Fibroblast of mammary gland (primary cell): ENCODE results near the gene MEAK7.

Source experiments
- DNase-seq: peaks from one replicate; pipeline ENCODE4 v3.0.0-alpha.2; 2010; ENCODE audit warnings: low read depth
- H3K4me3 ChIP-seq: 2 replicates; pipeline ENCODE4 v1.5.1; 2011; ENCODE audit warnings: low read depth, mild to moderate bottlenecking, low read length, moderate library complexity; ENCODE audit not compliant: control insufficient read depth
- TF ChIP-seq, protein P1 (sequence below): conservative IDR thresholded peaks from 2 replicates; pipeline ENCODE4 v1.5.1; 2011; ENCODE audit warnings: low read depth, low read length, inconsistent platforms; ENCODE audit not compliant: control insufficient read depth, insufficient read depth

The MEAK7 gene

DNA sequence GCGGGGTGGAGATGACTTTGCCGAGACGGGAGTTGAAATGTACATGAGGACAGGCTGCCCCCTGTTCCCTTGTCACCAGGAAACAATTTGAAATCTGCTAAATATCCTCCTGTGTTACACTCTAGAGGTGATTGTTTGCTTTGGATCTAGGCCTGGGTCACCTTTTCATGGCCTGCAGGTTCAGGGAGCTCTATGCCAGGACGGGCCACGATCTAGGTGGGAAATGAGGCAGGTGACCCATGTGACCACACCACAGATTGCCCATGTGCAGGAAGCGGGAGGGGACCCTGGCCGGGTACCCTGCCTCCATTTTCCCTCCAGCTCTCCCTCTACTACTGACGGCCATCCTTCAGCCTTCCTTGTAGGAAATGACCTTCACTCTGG, 43.4 kb downstream of the MEAK7 start:
- no peak overlapping the region for H3K4me3 ChIP-seq
- TF ChIP-seq, protein P1, sequence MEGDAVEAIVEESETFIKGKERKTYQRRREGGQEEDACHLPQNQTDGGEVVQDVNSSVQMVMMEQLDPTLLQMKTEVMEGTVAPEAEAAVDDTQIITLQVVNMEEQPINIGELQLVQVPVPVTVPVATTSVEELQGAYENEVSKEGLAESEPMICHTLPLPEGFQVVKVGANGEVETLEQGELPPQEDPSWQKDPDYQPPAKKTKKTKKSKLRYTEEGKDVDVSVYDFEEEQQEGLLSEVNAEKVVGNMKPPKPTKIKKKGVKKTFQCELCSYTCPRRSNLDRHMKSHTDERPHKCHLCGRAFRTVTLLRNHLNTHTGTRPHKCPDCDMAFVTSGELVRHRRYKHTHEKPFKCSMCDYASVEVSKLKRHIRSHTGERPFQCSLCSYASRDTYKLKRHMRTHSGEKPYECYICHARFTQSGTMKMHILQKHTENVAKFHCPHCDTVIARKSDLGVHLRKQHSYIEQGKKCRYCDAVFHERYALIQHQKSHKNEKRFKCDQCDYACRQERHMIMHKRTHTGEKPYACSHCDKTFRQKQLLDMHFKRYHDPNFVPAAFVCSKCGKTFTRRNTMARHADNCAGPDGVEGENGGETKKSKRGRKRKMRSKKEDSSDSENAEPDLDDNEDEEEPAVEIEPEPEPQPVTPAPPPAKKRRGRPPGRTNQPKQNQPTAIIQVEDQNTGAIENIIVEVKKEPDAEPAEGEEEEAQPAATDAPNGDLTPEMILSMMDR, result no peak
- DNase-seq, result no peak

DNA sequence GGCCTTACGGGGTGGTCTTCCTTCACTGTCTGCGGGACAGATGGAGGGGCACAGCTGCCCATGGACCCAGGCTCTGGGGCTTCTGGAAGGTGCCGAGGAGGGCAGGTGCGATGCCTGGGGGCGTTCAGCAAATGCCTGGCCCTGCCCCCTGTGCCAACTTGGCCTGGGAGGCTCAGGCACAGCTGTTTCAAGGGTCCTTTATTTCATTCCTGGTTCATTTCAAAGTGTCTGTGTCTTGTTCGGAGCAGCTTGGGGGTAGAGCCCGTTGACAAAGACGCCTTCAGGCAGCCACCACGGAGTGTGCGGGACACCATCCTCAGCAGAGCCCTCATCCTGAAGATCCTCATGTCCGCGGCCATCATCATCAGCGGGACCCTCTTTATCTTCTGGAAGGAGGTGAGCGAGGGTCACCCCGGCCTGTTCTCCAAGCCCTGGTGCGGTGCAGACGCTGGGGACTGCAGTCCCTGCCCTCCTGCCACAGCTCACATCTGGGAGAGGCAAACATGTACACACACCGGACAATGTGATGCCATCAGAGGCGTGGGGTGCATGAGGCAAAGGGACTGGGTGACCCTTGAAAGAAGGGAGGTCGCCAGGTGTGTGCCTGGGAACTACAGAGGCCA, 43.9 kb downstream of the MEAK7 start:
- TF ChIP-seq, protein P1, result no peak
- H3K4me3 ChIP-seq, result no peak overlapping the region
- no peak for DNase-seq

DNA sequence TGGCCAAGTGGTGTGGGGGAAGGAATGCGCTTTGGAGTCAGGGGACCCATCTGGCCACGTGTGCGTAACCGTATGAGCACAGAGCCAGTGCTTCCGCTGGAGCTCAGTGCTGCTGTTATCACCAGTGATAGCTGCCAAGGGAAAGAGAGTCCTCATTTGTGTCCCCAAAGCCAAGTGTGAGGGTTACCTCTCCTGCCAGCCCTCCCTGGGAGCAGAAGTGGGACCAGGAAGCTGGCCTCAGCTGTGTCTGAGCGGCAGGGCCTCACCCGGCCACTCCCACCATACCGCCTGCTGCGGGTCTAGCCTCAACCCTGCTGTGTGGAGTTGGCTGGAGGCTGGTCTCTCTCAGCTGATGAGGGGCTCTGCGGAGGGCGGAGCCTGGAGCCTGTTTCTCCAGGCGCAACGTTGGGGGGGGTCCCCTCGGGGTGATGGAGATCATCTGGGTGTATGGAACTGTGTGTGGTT, 44.5 kb downstream of the MEAK7 start:
- DNase-seq, result no peak
- TF ChIP-seq, protein P1, result no peak

DNA sequence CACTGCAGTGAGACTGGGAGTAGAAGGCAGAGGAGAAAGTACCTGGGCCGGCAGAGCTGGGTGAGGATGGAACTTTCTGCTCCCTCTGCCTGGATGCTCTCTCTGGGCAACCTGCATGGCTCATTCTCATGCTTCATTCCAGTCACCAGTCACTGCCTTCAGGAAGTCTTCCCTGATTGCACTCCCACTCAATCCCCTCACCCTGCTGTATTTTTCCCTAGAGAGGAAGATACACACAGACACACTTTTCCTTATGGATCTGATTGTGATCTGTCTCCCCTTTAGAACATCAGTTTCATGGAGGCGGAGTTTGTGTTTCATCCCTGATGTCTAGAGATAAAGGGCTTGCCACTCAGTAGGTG, 44.9 kb downstream of the MEAK7 start:
- TF ChIP-seq, protein P1, result no peak
- no peak overlapping the region for H3K4me3 ChIP-seq
- no peak for DNase-seq

More for the DNA sequence above, 44.5 kb downstream of the MEAK7 start:
- no peak overlapping the region for H3K4me3 ChIP-seq

DNA sequence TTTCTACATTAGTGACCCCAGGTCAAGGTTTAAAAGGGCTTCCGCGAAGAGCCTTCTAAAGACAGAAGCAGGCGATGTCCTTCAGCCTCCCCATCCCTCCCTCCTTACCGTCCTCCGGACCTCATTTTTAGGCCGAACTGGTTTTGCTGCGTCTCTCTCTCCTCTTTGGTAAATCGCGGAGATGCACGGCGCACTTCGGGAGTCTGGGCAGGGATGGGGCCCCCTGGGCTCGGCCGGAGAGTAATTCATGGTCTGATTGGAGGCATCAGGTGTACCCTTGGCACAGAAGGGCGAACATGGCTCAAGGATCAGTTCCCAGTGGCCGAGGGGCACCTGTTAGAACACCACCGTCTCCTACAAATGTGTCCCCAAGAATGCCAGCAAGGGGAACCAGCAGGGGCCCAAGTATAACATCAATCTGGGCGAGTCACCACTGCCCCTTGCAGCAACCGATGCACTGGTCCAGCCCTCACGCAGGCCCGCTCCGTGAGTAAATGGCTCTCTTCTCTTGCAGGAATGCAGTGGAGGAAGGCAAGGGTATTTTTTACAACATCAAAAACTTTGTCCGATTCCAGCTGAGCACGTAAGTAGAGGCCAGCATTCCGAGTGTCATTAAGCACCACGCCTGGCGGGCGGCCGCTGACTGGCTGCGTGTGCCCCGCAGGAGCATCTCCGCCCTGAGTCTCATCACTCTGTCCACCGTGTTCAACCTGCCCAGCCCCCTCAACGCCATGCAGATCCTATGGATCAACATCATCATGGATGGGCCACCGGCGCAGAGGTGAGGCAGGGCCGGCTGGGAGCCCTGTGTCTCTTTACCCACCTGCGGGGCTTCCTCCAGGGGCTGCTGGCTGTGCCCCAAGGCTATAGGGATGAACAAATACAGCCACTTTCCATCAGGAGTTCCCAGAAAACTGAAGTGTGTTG, 45.6 kb downstream of the MEAK7 start:
- H3K4me3 ChIP-seq, result no peak overlapping the region
- DNase-seq, result no peak
- TF ChIP-seq, protein P1, result no peak

DNA sequence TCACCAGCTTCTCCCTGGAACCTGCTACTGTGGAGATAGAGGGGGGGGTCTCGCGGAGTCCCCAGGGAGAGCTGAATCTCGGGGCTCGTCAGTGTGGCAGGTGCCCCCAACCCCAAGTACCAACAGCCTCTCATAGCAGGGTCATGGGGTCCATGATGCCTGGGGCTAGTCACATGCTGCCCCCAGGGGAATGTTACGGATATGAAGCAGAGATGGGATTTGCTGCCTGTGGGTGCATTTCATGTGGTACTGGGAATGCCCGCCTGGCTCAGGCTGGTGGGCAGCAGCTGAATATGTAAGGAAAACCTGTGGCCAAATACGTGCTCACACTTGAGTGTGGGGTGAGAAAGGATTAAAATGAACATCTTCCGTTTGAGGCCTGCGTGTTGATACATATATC, 49.4 kb downstream of the MEAK7 start:
- TF ChIP-seq, protein P1, result no peak
- no peak overlapping the region for H3K4me3 ChIP-seq
- no peak for DNase-seq
